Measurements from ENCODE around the gene CDT1.

DNA sequence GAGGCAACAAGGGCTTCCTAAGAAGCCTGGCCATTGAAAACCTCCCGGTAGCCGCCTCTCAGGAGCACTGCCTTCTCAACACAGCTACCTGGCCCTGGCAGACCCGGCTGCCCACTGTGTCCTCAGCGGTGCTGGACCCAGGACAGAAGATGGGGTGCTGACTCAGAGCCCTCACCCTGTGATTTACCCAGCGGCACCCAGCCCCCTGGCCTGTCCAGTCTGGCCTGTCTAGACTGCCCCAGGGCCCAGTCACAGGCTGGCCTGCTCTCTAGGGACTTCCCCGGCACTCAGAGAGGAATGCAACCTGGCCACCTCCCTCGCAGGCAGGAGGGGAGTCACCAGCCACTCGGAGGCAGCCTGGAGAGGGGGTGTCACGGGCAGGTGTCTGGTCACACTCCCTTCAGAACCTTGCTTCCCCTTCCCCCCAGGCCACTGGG is 38.7 kb upstream of the CDT1 start:
- TF ChIP-seq, protein P1, sequence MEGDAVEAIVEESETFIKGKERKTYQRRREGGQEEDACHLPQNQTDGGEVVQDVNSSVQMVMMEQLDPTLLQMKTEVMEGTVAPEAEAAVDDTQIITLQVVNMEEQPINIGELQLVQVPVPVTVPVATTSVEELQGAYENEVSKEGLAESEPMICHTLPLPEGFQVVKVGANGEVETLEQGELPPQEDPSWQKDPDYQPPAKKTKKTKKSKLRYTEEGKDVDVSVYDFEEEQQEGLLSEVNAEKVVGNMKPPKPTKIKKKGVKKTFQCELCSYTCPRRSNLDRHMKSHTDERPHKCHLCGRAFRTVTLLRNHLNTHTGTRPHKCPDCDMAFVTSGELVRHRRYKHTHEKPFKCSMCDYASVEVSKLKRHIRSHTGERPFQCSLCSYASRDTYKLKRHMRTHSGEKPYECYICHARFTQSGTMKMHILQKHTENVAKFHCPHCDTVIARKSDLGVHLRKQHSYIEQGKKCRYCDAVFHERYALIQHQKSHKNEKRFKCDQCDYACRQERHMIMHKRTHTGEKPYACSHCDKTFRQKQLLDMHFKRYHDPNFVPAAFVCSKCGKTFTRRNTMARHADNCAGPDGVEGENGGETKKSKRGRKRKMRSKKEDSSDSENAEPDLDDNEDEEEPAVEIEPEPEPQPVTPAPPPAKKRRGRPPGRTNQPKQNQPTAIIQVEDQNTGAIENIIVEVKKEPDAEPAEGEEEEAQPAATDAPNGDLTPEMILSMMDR (conservative IDR thresholded peaks at IDR 0.05; ENCODE audit: low read depth, low read length) = no peak
- TF ChIP-seq EZH2 (IDR thresholded peaks at IDR 0.05; ENCODE audit: low read length, unreplicated experiment) = no peak

Measured in PC-3 (cell line).